Thyroid gland (tissue), 4 donors: ENCODE results near the gene COL26A1.

Experiments
- POLR2A ChIP-seq, 2 donors: fragments of 450-650 bp; IDR thresholded peaks; one replicate each; pipeline ENCODE4 v1.6.1; 2017; ENCODE audit warnings: antibody characterized with exemption in 2 of 2, mild to moderate bottlenecking in 2 of 2, moderate library complexity in 1 of 2
- TF ChIP-seq, protein P1 (sequence below), 6 experiments: fragments of 200-600 bp in 3 of 6; fragments of 450-650 bp in 3 of 6; sonication (generic) in 3 of 6; IDR thresholded peaks; one replicate each; pipeline ENCODE4 v1.5.1; 2016 to 2019; ENCODE audit warnings: antibody characterized with exemption in 6 of 6, mild to moderate bottlenecking in 2 of 6, inconsistent platforms in 1 of 6, moderate library complexity in 1 of 6

DNA sequence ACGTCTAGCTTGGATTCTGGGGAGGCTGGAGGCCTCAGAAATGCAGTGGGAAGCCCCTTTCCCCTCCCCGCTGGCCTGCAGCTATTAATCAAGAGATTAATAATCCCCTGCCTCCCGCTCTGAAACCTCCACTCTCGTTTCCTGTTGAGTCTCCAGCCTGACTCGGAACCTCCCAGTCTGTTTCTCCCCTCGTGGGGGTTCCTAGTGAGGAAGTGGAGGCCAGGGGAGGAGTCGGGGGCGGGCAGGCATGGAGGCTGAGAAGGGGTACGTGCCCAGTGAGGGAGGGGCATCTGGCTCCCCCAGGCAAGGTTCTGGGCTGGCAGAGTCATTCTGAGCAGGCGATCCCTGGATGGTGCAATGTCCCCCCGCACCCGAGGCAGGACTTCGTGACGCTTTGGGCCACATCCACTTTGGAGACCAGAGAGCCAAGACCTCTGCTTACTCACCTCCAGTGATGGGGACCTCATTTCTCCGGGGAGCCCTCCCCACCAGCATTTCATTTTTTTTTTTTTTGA is 73.6 kb downstream of the COL26A1 start:
- TF ChIP-seq, protein P1, sequence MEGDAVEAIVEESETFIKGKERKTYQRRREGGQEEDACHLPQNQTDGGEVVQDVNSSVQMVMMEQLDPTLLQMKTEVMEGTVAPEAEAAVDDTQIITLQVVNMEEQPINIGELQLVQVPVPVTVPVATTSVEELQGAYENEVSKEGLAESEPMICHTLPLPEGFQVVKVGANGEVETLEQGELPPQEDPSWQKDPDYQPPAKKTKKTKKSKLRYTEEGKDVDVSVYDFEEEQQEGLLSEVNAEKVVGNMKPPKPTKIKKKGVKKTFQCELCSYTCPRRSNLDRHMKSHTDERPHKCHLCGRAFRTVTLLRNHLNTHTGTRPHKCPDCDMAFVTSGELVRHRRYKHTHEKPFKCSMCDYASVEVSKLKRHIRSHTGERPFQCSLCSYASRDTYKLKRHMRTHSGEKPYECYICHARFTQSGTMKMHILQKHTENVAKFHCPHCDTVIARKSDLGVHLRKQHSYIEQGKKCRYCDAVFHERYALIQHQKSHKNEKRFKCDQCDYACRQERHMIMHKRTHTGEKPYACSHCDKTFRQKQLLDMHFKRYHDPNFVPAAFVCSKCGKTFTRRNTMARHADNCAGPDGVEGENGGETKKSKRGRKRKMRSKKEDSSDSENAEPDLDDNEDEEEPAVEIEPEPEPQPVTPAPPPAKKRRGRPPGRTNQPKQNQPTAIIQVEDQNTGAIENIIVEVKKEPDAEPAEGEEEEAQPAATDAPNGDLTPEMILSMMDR (IDR thresholded peaks at IDR 0.05) = no peak
- no peak for TF ChIP-seq POLR2A (IDR thresholded peaks at IDR 0.05)
